Skin epidermis (tissue), 12 donors: ENCODE measurements around the gene ADGRD1.

Source experiments
- H3K27ac ChIP-seq, 21 experiments: fragments of 200-600 bp; sonication (generic) in 11 of 21; one replicate each; pipeline ENCODE4 v1.5.0; 2020; ENCODE audit warnings: mild to moderate bottlenecking in 3 of 21, inconsistent platforms in 2 of 21, moderate library complexity in 2 of 21
- H3K4me3 ChIP-seq, 7 experiments: fragments of 200-600 bp; sonication (generic) in 2 of 7; one replicate each; pipeline ENCODE4 v1.5.0; 2020; ENCODE audit warnings: inconsistent platforms in 2 of 7, mild to moderate bottlenecking in 2 of 7, moderate library complexity in 1 of 7

ADGRD1 gene

GRCh38 chr12:130960058-130960457 lies 6.4 kb downstream of the ADGRD1 start:
- H3K4me3 ChIP-seq: no peak overlapping the region
- no peak overlapping the region for H3K27ac ChIP-seq

DNA sequence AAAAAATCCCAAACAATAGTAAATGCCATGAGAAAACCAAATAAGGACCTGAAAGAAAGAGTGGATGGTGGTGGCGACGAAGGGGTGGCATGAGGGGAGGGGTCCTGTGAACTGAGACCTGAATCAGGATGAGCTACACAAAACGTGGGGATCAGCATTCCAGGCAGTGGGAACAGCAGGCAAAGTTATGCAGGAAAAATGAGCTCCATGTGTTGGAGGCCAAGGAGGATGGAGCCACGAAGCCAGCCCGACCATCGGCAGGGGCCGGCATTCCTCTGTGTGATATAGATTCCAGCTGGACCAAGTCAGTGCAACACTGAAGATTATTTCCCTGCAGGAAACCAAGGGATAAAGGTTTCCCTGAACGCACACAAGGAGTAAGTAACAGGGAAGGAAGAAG lies 7.1 kb downstream of the ADGRD1 start:
- H3K27ac ChIP-seq: no peak overlapping the region
- H3K4me3 ChIP-seq: no peak overlapping the region

GRCh38 chr12:130961921-130962451 lies 8.3 kb downstream of the ADGRD1 start:
- H3K27ac ChIP-seq: no peak overlapping the region
- no peak overlapping the region for H3K4me3 ChIP-seq

DNA sequence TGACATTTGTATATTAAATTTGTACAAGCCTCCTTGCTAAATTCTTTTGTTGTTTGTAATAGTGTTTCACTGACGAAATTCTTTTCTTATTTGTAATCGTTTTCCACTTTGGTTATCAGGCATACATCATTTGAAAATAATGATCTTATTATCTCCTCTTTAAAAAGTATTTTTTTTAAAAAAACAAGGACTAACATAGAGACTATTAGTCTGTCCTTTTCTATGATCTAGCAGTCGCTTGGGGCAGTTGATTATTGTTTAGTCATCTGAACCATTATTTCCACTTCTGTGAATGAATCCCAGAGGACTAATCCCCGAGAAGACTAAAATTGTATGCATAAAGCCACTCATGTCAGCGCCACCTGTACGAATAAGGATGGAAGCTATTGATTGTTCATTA lies 11.5 kb downstream of the ADGRD1 start:
- H3K4me3 ChIP-seq: no peak overlapping the region
- no peak overlapping the region for H3K27ac ChIP-seq

DNA sequence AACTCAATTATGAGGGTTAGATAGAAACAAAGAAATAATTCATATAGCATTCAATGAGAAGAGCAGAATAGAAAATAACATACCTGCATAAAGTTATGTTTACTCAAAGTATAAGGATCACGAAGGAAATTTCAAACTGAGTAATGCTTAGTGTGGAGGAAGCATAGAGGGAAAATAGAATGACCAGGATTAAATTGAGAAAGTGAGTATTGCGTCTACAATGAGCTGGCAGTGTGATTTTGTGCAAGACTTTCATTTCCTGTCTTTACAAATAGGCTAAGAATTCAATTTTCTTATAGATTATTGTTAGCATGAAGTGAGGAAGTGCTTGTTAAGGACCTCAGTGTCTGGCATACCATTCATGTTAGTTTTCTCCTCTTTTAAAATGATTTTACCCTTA lies 12.0 kb downstream of the ADGRD1 start:
- Histone ChIP-seq H3K27ac (no peak overlapping the region), H3K4me3 (no peak overlapping the region)

DNA sequence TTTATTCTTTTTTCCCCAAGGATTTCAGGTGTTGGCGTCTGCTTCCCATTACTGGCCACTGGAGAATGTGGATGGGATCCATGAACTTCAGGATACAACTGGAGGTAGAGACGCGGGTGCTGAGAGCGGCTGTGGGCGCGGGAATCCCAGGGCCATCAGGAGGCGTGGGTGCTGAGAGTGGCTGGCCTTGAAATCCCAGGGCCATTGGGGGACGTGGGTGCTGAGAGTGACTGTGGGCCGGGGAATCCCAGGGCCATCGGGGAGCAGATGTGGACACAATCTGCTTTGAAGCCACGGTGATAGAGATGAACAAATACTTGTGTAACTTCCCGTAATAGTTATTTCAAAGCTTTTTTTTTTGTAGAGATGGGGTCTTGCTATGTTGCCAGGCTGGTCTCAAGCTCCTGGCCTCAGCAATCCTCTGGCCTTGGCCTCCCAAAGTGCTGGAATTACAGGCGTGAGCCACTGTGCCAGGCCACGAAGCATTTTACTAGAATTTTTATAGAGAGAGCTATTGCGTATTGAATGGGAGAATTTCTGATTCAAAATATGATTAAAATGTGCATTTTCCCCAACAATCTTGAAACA lies 12.8 kb downstream of the ADGRD1 start:
- Histone ChIP-seq H3K4me3 (no peak overlapping the region), H3K27ac (no peak overlapping the region)

DNA sequence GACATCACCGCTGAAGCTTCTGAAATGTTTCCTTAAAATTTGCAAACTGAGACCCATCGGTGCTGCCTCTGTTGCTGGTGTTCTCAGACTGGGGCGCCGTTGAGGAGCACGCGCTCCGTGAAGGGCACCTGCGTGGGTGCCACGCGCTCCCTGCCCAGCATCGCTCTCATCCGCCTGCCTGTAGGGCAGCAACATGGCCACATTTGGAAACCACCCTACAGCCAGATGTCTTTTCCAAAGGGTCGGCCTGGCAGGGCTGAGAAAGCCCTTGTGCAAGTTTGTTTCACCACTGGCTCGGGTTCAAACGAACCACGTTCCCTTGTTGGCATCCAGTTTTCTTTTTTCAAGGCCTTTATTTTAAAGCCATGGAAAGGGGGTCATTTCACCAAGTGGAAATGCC lies 13.9 kb downstream of the ADGRD1 start:
- no peak overlapping the region for H3K4me3 ChIP-seq

DNA sequence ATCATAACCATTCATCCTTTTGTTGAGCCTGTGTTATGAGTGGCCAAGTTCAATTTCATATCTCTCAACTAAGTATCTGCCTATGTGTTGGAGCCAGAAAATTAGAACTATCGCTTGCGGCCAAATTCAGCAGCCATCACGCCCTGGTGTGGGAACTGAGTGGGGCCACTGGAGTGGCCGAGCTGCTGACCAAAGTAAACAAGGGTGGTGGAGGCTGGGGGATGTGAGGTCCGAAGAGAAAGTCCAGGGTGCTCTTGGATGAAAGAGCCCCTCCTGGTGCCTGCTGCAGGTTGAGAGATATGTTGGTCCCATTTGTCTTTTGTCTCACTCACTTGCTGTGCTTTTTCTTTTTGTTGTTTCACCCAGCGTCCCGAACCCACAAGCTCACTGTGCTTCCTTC lies 14.9 kb downstream of the ADGRD1 start:
- Histone ChIP-seq H3K4me3 (no peak overlapping the region), H3K27ac (no peak overlapping the region)

More for the DNA sequence above, 13.9 kb downstream of the ADGRD1 start:
- H3K27ac ChIP-seq: peak overlapping the region in 1 of 21 experiments; percentile 9

GRCh38 chr12:130969223-130969622 lies 15.5 kb downstream of the ADGRD1 start:
- H3K27ac ChIP-seq: no peak overlapping the region
- H3K4me3 ChIP-seq: no peak overlapping the region

- H3K27ac ChIP-seq: no peak overlapping the region
- no peak overlapping the region for H3K4me3 ChIP-seq
Measured at GRCh38 chr12:130970165-130970907, 16.6 kb downstream of the ADGRD1 start.

DNA sequence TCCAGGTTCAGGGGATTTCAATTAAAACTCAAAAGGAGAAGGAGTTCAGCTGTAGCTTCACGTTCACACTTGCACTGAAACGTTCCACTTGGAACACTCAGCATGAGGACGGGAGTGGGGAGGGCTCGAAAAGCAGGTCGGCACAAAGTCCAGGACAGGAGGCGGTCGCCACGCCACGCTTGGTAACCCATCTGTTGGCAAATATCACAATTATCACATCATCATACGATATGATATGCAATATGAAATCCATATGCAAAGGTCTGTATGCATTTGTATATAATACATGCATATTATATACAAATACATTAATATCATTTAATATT lies 17.2 kb downstream of the ADGRD1 start:
- Histone ChIP-seq H3K27ac (no peak overlapping the region), H3K4me3 (no peak overlapping the region)

DNA sequence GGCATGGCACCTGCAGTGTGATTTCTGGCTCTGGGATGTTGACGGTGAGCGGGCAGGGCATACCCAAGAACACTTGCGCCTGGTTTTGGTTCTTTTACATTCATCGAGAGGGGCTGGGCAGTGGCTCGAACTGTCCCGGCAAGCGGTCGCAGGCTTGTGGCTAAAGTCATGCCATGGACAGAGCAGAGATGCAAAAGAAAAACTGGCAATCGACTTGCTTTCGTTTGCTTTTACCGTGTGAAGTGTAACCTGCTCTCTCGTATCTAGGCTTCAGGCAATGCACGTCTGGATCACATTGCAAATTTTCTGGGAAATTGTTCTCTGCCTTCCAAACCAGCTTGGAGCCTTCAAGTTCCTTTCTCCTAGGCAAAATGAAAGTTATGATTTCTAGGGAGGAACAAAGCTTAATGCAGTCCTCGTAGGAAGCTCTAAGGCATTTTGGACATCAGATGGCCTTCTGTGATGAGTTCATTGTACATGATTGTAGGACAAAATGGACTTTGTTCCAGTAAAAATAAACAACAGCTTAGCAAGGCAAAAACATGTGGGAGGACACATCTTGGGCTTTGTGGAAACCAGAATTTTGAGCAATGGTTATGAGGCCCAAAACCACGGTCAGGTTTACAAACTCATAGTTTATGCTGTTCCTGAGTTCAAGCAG lies 18.3 kb downstream of the ADGRD1 start:
- H3K27ac ChIP-seq: no peak overlapping the region
- no peak overlapping the region for H3K4me3 ChIP-seq

DNA sequence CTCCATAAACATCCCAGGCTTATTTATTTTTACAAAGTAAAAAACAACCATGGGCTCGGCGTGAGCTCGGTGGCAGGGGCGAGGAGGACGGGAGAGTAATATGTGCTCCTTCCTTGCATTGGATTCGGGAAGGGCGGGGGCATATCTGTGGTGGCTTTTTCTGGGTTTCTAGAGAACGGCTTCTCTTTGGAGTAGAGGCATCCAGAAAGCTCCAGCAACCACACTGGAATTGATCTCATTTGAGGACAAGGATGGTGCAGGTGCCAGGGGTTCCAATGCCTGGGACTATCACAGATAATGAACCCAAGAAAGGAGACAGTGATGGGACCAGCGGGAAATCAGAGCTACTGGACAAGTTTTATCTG lies 18.9 kb downstream of the ADGRD1 start:
- H3K27ac ChIP-seq: no peak overlapping the region
- no peak overlapping the region for H3K4me3 ChIP-seq

GRCh38 chr12:130973109-130973508 lies 19.4 kb downstream of the ADGRD1 start:
- H3K27ac ChIP-seq: no peak overlapping the region

DNA sequence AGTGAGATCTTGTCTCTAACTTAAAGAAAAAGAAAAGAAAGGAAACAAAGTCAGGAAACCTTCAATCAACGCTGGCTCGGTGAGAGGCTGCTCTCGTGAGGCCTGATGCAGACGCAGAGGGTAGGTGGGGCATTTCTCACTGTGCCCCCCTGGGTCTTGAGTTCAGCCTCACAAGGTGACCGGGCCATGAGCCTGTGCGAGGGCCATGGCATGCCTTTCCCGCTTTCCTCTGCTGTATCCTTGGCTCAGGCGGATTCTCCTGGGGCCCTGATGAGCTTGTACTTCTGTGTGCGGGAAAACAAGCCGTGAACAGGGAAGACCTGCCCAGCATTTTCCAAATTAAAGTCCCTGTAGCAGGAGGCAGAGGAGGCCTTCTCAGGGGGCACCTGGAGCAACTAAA lies 20.2 kb downstream of the ADGRD1 start:
- Histone ChIP-seq H3K4me3 (no peak overlapping the region), H3K27ac (no peak overlapping the region)

More at GRCh38 chr12:130973109-130973508, 19.4 kb downstream of the ADGRD1 start:
- H3K4me3 ChIP-seq: no peak overlapping the region

DNA sequence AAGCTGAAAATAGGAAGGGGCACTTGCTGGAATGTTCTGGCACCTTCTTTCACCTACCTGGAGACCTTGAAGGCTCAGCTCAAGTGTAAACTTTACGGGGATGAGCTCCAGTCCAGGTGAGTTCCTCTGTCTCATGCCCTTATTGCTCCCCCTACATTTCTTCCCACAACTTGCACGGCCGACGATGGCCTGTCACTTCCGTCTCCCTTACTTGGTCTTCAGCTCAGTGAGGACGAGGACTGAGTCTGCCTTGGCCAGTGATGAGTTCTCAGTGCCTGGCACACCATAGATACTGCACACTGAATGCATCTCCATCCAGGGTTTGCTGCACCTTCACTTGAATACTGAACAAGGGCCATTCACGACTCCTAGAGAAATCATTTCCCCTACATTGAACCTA lies 21.4 kb downstream of the ADGRD1 start:
- Histone ChIP-seq H3K27ac (no peak overlapping the region), H3K4me3 (no peak overlapping the region)

DNA sequence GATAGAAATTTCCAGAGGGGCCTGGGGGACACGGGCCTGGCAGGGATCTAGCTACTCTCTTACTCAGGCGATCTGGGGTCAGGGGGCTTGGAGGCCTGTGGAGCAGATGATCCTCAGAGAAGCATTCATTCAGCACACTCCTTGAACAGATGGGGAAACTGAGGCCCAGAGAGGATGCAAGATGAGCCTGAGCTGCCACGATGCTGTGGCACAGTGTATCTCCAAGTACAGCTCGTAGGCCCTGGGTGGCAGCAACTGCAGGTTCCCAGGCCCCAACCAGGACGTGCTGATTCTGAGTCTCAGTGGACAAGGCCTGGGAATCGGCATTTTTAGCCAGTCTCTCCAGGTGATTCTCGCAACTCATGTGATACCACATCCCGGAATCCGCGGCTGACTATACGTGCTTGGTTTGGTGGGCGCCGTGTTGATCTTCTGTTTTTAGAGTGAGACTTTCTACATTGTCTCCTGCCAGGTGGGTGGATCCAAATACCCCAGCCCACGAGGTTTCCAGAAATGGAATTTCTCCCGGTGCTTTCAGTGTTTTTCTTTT lies 22.5 kb downstream of the ADGRD1 start:
- H3K27ac ChIP-seq: no peak overlapping the region
- no peak overlapping the region for H3K4me3 ChIP-seq

DNA sequence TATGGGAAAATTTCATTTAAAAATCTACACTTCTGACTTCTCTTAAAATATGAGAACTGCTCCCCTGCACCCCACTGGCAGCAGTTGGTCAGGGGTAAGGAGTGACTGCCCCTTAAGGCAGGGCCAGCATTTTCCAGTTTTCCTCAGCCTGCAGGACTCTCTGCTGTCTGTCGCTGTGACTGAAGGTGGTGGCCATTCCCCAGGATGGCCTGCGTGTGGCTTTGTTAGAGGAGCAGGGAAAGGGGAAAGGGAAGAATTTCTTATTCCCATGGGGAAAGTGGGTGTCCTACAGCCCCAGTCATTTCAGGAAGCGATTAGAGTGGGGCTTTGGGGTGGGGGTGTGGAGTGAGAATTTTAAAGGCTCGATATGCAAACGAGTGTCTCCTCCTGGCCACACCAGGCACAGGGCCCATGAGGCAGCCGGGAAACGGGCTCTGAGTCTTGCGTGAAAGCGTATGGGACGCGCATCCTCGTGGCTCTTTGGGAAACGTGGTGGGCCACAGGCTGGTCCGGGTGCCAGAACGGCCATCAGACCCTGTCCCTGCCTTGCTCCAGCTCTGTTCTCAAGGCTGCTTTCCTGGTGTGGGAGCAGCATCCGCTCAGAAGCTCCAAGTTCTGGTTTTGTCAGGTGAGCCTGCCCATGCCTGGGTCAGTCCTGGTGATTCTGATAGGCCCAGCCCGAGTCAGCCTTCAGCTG lies 23.5 kb downstream of the ADGRD1 start:
- no peak overlapping the region for H3K4me3 ChIP-seq
- H3K27ac ChIP-seq: no peak overlapping the region

GRCh38 chr12:130977743-130978095 lies 24.0 kb downstream of the ADGRD1 start:
- Histone ChIP-seq H3K4me3 (no peak overlapping the region), H3K27ac (no peak overlapping the region)

DNA sequence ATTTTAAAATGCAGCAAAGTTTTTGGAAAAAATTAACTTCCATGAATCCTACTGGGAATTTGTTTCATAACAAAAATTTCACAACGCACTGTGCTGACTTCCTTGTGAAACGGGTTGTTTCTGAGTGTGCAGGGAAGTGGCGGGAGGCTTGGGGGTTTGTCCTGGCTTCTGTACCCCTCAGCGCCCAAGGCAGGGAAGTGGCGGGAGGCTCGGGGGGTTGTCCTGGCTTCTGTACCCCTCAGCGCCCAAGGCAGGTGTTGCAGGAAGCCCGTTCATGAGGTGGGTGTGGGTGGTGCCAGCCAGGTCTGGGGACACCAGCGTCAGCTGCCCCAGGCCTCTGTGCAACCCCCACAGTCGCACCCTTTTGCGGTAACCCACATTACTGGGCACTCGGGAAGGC lies 25.1 kb downstream of the ADGRD1 start:
- Histone ChIP-seq H3K27ac (peak overlapping the region in 1 of 21 experiments; percentile 5), H3K4me3 (no peak overlapping the region)
